ENCODE results near the gene ELN.

Gene ELN

DNA sequence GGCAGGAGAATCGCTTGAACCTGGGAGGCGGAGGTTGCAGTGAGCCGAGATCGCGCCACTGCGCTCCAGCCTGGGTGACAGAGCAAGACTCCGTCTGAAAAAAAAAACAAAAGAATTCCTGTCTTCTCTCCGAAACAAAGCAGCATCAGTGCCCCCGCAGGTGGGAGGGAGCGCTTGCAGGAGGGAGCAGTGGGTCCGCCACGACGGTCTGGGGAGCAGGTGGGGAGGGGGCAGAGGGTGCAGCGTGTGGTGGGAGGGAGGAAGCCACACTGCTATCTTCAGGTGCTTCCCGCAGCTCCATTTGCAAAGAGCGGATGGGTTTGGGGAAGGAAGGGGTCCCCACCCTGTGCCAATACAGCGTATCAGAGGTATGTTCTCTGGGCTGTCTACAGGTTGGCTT is 87.4 kb downstream of the ELN start:
- Mint-ChIP-seq H3K4me1 (ENCODE audit: low read depth) (no peaks in the 10 kb centered on the region), H3K36me3 (ENCODE audit: low read depth) (peaks cover 15% of the 10 kb centered on the region), H3K27me3 (ENCODE audit: low read depth) (no peaks in the 10 kb centered on the region), H3K9me3 (no peaks in the 10 kb centered on the region), H3K27ac (no peak overlapping the region), H3K4me3 (no peak overlapping the region)
- no peak for DNase-seq (ENCODE audit: low spot score)

DNA sequence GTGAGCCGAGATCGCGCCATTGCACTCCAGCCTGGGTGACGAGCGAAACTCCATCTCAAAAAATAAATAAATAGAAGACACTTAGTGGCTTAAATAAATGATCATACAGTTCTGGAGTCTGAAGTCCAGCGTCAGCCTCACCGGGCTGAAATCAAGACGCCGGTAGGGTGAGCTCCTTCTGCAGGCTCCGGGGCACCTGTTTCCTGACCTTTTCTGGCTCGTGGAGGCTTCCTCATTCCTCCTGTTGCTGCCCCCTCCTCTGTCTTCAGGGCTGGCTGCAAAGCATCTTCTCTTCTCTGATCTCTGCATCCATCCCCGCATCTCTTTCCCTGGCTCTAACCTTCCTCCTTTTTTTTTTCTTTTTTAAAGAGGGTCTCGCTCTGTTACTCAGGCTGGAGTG is 88.4 kb downstream of the ELN start:
- no peak overlapping the region for H3K27ac Mint-ChIP-seq

More for the DNA sequence above, 88.4 kb downstream of the ELN start:
- Mint-ChIP-seq H3K4me1 (ENCODE audit: low read depth) (no peaks in the 10 kb centered on the region), H3K27me3 (ENCODE audit: low read depth) (no peaks in the 10 kb centered on the region), H3K4me3 (no peak overlapping the region), H3K36me3 (ENCODE audit: low read depth) (peaks cover 16% of the 10 kb centered on the region), H3K9me3 (no peaks in the 10 kb centered on the region)
- no peak for DNase-seq (ENCODE audit: low spot score)
